HG02759 (cell line): Measurements from ENCODE around the gene CDX1.

ENCODE experiments used
- ATAC-seq: cut with Tn5 transposase; IDR thresholded peaks from one replicate; pipeline ENCODE4 v1.9.1; 2021; ENCODE audit warnings: mild to moderate bottlenecking, moderate library complexity; ENCODE audit not compliant: unreplicated experiment

Gene CDX1

DNA sequence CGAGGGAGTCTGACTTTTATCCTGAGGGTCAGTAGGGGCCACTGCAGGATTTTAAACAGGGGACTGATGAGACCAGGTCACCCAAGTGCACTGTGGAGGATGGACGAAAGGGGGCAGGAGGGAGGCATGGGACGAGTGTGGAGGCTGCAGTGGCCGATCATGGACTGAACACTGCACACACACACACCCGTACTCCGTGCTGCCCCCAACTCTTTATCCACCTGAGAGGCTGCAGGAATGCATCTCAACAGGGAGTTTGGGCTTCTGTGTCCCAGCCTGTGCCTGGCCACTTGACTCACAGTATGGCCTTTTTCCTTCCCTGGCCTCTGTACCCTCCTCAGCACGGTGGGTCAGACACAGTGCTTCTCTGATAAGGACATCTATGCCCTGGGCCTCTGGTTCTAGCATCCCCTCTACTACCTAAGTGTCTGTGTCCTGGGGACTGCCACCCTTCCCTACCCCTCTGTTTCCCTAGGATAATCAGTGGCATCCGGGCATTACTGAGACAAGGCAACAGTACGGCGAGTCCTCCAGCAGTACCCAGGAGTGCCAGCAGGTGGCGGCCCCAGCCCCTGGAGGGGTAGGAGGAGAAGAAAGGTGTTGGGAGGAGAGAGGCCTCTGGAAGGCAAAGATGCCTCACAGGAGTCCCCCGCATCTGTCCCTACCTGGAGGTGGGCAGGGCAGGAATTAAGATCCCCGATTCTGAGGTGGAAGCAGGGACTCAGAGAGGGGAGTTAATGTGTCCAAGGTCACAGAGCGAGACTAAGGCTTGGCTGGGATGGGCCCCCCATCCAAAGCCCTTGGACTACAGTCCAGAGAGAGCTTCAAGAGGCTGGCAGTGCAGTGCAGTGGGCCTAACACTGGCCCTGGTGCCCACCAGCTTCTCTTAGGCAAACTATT, 5.1 kb upstream of the CDX1 start:
- peak; percentile 88 for ATAC-seq

DNA sequence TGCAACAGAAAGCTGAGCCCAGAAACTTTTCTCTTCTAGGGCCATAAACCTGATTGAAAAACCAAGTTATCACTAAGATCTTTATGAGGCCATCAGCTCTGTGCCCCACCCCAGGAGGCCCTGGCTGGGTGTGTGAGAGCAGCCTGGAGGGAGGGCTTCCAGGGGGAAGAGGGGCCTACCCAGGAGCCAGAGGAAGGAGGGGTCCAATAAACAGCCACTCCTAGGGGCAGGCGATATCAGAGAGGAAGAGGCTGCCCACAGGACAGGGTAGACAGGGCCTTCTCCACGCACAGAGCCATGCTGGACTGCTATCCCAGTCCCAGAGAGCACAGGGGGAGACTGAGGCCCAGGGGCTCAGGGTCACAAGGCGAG, 4.5 kb upstream of the CDX1 start:
- no peak for ATAC-seq

DNA sequence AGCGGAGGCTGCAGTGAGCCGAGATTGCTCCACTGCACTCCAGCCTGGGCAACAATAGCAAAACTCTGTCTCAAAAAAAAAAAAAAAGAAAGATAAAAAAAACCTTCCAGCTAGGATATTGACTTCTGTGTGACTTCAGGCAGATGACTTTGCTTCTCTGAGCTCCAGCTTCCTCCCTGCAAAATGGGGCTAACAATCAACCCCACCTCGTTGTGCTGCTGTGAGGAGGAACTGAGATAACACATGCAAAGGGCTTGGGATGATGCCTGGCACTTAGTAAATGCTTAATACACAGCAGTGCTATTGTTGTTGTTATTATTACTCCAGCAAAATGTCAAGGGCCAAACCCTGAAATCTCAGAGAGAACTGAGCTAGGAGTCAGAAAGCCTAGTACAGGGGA, 3.5 kb upstream of the CDX1 start:
- no peak for ATAC-seq

DNA sequence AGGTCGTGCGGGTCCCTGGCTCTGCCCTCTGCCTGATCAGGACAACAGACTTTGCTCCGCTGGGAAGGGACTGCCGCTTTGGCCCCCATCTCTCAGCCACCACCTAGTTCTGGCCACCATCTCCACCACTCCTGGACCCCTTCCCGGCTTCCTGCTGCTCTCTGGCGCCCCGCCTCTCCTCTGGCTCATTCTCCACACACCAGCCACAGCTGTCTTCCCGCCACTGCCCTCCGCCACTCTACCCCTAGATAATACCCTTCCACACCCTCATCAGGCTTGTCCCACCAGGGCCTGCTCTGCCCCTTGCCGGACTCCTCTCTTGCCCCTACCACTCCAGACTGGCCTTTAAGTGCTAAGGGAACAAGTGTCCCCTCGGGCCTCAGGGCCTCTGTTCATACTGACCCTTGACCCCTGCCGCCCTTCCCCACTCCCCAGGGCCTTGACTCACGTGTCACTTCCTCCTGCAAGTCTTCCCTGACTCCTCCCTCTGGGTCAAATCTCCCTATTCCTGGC, 3.0 kb upstream of the CDX1 start:
- ATAC-seq = no peak

DNA sequence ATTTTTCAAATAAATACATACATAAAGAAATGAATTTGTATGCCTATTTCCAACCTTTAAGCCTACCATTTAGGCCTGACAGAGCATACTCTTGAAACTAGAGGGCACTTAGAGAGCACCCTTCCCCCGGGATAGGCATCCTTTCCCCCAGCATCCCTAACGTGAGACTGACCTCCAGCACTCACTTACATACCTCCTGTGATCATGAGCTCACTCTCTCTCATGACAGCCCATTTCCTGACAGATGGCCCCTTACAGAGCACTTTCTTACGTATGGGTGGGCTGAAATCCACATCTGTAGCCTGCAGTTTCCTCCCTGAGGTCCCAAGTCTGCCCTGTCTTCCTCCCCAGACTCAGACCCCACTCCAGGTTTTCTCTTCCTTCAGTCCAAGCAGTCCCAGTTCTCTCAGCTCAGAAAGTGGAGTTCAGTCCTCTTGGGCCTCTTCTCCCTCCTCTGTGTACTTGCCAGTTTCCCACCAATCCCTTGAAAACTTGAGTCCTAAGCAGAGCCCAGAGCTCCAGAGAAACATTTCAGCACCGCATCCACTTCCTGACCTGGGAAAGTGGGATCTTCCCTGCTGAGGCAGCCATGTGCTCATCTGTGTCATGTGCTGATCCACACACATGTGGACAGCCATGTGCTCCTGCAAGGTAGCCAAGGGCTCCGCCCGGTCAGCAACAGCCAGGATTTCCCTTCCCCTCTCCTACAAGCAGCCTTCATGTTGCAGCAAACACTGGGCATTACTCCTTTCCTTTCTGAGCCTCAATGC, 2.2 kb upstream of the CDX1 start:
- no peak for ATAC-seq

DNA sequence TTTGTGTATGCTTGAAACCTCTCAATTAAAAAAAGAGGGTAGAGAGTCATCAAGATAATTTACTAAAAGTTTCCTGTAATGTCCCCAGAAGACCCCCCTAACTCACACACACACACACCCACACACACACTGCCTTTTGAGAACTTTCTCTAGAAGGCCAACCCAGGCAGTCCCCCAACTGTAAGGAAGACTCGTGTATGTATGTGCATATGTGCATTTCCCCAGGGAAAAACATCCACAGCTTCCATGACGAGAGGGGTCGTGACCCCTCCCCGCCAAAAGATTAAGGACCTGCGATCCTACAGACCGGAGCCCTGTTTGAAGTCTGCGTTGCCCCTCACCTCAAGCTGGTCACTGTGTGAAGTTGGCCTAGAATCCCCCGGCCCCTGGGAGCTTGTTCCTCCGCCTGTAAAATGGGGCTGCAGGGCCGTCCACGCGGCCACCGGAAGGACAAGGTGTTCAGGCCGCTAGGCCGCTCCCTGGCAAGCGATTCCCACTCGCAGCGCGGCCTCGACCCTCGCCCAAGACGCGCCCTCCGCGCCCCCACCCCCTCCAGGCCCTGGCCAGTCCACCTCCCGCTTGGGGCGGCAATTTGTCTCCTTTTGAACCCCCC, 435 bp upstream of the CDX1 start:
- ATAC-seq = no peak

DNA sequence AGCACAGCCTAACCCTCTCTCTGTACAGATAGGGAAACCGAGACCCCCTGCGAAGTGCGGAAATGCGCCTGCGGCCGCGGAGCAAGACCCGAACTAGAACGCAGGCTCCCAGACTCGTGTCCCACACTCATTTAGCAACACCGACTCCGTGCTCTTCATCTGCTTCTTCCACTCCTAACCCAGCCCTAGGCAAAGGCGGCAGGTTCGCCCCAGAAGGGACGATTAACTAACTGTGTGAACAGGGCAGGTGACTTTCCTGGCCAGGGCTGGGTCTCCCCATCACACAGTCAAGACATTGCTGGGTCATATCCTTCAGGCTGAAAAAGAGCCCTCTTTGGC, 903 bp downstream of the CDX1 start:
- ATAC-seq = no peak

DNA sequence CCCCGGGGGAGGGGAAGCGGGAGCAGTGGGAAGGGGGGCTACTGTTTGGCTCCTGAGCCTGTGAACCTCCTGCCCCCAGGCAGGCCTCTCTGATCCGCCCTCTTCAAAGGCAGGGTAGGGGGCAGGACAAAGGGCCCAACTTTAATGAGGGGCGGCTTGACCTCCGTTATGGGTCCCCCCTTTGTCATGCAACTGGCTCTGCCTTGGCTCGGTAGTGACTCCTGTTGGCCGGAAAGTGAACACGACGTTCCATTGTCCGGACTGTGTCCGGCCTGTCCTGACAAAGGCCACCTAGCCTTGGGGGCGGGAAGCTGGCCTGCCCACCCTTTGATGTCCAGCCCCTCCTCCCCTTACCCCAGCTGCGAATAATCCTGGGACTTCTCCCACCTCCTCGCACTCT, 1.3 kb downstream of the CDX1 start:
- no peak for ATAC-seq

DNA sequence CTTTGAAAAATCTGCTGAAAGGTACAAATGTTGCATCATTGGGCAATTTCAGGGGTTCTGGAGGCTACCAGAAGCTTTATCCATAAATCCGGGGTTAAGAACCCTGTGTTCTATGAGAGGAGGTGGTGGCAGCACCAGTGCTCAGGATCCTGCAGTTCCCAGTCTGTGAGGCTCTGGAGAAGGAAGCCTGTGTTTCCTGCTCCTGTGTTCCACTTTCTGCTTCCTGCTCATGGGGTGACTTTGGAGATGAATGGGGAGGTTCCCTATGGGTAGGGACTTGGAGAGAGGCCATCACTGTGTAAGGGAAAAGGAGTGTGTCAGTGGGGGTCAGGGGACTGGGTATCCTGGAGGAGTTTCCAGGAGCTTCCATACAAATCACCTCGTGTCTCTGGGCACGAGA, 2.3 kb downstream of the CDX1 start:
- no peak for ATAC-seq

DNA sequence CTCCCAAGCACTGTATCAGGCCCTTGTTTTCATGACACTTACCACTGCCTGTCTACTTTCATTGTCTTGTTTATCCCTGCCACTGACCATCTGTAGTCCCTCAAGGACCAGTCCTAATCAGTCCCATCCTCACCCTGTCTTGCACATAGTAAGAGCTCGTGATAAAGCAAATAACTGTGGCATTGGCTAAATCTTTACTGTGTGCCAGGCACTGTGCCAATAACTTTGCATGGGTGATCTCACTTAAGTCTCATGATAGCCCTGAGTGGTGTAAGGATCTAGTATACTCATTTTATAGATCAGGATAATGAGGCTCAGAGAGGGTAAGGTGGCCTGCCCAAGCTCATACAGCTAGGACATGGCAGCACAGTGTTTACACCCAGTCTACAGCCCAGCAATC, 5.6 kb downstream of the CDX1 start:
- ATAC-seq = no peak

DNA sequence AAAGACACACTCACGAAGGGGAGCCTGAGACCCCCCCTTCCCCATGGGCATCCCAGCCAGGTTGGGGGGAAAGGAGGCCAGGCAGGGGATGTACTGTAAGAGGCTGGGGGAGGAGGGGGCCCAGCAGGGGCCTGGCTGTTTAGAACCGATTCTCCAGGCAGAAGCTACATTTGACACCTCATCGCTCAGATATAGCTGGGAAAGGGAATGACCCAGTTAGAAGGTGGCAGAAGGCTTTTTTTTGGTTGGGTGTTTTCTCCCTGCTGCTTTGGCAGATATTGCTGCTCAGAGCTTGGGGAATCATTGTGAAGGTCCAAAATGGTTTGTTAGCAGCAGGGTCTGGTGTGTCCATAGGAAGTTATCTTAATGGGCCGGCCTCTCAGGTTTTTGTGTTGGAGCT, 6.0 kb downstream of the CDX1 start:
- ATAC-seq = no peak

DNA sequence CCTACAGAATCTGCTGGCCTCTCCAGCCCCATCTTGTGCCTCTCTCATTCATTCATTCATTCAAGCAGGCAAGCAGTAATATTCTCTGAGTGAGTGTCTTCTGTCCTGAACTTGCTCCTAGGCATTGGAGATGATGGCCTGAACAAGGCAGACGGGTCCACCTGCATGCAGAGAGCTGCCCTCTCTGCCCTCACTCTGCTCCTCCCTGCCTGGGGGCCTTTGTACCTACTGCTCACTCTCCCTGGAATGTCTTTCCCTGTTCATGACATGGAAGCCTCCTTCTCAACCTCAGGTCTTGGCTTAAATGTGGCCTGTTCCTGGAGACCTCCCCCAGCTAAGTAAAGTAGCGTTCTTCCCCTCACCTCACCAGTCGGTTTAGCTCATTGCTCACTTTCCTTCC, 6.6 kb downstream of the CDX1 start:
- ATAC-seq = no peak

DNA sequence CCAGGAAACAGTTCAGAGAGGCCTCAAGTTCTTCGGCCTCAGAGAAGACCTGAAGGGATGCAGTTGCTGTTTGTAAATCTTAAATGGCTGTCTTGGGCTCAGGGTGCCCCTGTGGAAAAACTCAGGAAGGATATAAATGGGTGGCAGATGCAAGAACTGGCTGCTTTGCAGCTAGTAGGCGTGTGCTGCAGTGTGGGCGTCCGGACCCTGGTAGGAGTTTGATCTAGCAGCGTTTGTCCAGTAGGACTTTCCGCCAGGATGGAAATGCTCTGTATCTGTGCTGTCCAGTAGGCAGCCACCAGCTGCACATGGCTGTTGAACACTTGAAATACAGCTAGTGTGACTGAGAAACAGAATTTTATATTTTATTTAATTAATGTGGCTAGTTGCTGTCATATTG, 7.7 kb downstream of the CDX1 start:
- no peak for ATAC-seq

DNA sequence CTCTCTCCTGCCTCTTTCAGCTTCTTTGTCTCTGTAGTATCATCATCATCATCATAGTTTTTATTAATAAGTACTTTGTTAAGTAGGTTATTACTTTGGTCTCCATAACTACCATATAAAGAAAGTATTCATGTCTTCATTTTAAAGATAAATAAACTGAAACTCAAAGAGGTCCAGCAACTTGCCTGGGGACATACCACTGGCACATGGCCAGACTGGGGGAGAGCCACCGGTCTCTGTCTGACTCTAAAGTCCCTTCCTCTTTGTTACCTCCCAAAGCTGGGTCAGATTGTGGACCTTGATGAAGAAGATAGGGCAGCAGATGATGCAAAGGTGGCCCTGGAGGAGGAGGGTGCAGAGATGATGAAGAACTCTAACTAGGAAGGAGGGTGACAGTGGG, 8.5 kb downstream of the CDX1 start:
- ATAC-seq = no peak

DNA sequence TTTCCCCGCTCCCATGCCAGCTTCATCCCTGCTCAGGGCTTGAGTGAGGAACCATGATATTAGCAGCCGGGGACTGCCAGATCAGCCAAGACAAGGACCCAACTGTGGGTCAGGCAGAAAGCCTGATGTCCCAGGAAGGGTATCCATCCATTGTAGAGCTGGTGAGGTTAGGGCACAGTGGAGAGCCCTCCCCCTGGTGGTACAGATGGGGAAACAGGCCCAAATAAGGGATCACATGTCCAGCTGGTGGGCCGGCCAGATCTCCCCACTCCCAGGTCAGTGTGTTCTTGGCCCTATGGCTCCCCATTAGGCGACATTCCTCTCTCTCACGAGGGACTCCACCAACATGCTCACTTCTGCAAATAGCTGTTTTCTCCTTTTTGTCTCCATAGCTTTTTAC, 9.0 kb downstream of the CDX1 start:
- no peak for ATAC-seq

DNA sequence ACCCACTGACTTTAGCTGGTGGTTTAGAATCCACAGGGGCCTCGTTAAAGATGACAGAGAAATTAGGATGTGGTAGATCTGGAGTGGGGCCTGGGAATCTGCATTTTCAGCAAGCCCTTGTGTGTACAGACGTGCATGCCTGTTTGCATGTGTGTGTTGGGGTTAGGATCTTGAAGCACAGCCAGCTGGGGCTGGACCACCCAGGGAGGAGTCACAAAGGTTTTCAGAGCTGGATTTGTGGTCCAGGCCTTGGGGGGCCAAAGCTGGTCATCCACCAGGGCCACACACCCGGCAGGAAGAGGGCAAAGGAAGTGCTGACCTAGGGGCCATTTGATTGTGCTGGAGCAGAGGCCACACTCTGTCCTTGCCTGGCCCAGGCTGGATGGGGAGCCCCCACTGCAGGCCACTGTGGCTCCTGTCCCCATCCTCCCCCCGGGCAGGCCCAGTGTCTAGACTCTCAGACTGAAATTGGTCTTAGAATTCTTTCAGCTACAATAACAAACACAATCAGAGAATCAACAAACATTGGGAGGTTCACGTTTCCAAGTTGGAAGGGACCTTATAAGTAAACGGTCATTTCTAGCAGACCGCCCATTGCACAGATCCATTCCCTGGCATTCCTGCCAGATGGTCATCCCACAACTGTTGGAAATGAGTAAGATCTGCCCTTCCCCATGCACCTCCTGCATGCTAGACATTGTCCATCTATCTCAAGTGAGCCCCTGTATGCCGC, 10.3 kb downstream of the CDX1 start:
- ATAC-seq = no peak

DNA sequence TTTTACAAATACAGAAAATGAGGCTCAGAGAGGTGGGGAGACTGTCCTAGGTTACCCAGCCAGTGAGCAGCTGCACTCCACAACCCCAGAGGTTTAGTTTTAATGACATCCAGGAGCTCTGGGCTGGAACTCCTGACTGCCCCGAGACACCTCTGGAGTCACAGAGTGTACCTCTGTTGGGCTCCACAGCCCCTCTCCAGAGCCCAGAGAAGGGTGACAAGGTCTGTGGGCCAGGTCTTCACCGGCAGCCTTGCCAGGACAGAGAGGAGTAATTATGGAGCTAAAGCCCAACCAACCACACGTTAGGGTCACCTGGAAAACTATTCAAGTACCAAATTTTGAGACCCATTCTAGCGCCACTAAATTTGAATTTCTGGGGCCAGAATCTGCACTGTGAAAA, 11.1 kb downstream of the CDX1 start:
- no peak for ATAC-seq

DNA sequence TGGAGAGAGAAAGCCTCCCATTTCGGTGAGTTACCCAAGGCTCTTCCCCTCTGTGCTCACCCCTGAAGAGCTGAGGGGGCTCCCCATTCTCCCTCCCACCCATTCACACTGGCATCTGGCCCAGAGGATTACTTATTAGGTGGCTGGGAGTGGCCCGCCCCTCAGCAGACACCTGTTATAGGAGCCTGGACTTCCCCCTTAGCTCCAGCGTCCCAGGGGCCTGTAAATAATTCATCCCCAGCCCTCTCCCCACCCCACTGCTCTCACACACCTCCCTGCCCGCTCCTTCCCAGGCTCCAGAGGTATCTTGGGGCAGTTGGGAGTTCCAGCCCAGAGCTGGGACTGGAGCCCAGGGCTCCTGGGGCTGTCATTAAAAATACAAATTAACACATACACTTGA, 11.7 kb downstream of the CDX1 start:
- ATAC-seq = peak; percentile 75

DNA sequence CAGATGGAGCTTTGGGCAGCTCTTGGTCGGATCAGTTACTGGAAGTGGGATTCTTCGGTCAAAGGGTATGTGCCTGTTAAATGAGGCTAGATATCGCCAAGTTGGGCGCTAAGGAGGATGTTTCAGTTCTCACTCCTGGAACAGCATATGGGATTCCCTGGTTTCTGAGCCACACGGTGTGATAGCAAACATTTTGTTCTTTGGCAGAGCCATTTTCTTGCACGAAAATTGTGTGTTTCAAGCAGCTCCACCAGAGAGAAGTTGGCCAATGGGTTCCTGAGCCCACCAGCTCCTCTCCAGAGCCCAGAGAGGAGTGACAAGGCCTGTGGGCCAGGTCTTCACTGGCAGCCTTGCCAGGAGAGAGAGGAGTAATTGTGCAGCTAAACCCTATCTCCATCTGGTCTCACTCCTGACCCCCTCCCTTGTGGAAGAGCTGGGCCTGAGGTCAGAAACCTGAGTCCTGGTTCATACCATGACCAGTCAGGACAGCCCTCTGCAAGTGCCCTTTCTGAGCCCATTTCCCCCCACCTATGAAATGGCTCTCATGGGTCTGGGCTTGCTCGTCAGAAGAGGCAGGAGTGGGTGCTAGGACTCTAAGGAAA, 12.5 kb downstream of the CDX1 start:
- ATAC-seq = no peak

DNA sequence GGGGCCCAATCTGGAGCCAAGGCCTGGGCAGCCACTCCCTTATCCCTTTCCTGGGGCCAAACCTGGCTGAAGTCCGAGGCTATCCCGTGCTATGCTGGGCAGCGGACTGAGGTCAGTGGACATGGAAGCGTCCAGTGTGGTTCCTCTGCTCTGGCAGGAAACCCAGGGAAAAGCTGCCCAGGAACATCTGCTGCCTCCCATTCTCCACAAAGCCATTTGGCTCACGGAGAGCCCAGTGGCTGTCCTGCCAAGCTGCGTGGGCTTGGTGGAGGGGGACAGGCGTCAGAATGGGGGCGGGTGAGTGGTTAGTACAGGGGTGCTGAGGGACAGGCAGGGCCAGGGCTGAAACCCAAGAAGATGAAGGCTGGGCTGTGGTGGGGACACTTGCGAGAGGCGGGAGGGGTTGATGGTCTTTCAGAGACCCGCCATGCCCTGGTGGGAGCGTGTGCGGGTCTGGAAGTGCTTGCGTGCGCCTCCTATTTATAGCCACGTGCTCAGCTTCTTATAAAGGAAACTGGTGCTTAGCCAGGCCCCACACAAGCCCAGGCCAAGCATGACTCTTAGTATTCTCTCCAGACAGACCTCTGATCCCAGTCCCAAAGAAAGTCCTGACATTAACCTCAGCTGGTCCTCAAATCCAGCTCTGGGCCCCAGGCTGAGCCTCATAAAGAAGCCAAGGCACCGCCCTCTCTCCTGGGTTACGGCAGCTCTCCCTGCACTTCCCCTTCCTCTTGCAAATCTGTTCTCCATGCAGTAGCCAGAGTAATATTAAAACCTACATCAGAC, 13.9 kb downstream of the CDX1 start:
- ATAC-seq = no peak
